ENCODE data around the gene LRRC53. TPM values are rescaled to one million over a fixed set of nuclear protein-coding genes. Genes with fewer than 3 reads are reported as not detected.

Gene LRRC53
- total and polyA plus RNA-seq, 2 donors (not counting 1 experiment from before 2014, with no cell fraction given): not detected

DNA sequence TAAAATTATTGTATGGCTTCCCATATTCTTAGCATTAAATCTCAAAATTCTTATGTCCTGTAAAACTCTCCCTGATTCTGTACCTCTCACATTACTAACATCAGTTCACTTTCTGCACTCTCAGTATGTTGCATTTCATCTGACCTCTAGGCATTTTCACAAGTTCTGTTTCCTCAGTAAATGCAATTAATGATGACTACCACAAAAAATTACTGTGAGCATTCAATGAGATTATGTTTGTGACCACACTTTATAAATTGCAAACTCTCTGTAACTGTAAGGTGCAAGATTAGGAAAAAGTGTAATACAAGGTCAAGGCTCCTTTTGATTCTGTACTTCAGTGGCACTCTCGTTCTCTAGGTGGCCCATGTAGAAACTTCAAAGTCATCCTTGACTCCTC is 60.4 kb downstream of the LRRC53 start:
- H2AFZ ChIP-seq (ENCODE audit: insufficient read depth, low read depth, low read length, poor library complexity, severe bottlenecking): no peak overlapping the region
- H3K79me2 ChIP-seq (ENCODE audit: control insufficient read depth, insufficient read depth, low read length): no peaks in the 10 kb centered on the region
- no peak overlapping the region for H3K4me3 Mint-ChIP-seq
- H3K27ac ChIP-seq (ENCODE audit: low read length in 2 of 2): no peak overlapping the region
- no peaks in the 10 kb centered on the region for H3K4me1 ChIP-seq (ENCODE audit: control insufficient read depth in 2 of 2, insufficient read depth in 2 of 2, low read length in 2 of 2)
- DNase-seq: no peak
- no peak overlapping the region for H3K4me2 ChIP-seq (replicated peaks; ENCODE audit: low read depth, low read length, poor library complexity, severe bottlenecking)
- H3K4me3 ChIP-seq (ENCODE audit: control extremely low read depth in 1 of 5, extremely low read depth in 1 of 5, insufficient read depth in 1 of 5, low read depth in 2 of 5, low read length in 4 of 5): no peak overlapping the region
- intact Hi-C loops (cut with micrococcal nuclease): no loop called here
- CTCF ChIA-PET: no interaction called here
- no peaks in the 10 kb centered on the region for H3K27me3 Mint-ChIP-seq
- POLR2A ChIA-PET: no interaction called here
- no peaks in the 10 kb centered on the region for H3K36me3 ChIP-seq (replicated peaks in 1 of 2; ENCODE audit: control extremely low read depth in 1 of 2, control insufficient read depth in 1 of 2, extremely low read depth in 1 of 2, insufficient read depth in 2 of 2, low read length in 1 of 2)
- H4K20me1 ChIP-seq (ENCODE audit: control insufficient read depth, insufficient read depth, low read length, poor library complexity, severe bottlenecking): no peaks in the 10 kb centered on the region
- no peaks in the 10 kb centered on the region for H3K4me1 Mint-ChIP-seq
- H3K9me3 ChIP-seq (ENCODE audit: control extremely low read depth in 1 of 3, control insufficient read depth in 2 of 3, insufficient read depth in 1 of 3, low read length in 2 of 3): no peaks in the 10 kb centered on the region
- WGBS (ENCODE audit: insufficient coverage): 83% methylated on average over 1 of the region's 1 CpG
- no peak overlapping the region for H3K27ac Mint-ChIP-seq
- TF ChIP-seq EZH2 (IDR thresholded peaks at IDR 0.05; ENCODE audit: borderline replicate concordance, insufficient read depth, low read depth, low read length, poor library complexity, severe bottlenecking): no peak
- TF ChIP-seq, protein P1, sequence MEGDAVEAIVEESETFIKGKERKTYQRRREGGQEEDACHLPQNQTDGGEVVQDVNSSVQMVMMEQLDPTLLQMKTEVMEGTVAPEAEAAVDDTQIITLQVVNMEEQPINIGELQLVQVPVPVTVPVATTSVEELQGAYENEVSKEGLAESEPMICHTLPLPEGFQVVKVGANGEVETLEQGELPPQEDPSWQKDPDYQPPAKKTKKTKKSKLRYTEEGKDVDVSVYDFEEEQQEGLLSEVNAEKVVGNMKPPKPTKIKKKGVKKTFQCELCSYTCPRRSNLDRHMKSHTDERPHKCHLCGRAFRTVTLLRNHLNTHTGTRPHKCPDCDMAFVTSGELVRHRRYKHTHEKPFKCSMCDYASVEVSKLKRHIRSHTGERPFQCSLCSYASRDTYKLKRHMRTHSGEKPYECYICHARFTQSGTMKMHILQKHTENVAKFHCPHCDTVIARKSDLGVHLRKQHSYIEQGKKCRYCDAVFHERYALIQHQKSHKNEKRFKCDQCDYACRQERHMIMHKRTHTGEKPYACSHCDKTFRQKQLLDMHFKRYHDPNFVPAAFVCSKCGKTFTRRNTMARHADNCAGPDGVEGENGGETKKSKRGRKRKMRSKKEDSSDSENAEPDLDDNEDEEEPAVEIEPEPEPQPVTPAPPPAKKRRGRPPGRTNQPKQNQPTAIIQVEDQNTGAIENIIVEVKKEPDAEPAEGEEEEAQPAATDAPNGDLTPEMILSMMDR (IDR thresholded peaks at IDR 0.05): no peak
- no peaks in the 10 kb centered on the region for H3K27me3 ChIP-seq (replicated peaks in 1 of 4; ENCODE audit: control extremely low read depth in 1 of 4, control insufficient read depth in 3 of 4, insufficient read depth in 4 of 4, low read length in 3 of 4)
- H3K9me3 Mint-ChIP-seq (ENCODE audit: insufficient read depth): no peaks in the 10 kb centered on the region
- ATAC-seq (ENCODE audit: low read depth): no peak
- no peak overlapping the region for H3K9ac ChIP-seq (ENCODE audit: low read length)

DNA sequence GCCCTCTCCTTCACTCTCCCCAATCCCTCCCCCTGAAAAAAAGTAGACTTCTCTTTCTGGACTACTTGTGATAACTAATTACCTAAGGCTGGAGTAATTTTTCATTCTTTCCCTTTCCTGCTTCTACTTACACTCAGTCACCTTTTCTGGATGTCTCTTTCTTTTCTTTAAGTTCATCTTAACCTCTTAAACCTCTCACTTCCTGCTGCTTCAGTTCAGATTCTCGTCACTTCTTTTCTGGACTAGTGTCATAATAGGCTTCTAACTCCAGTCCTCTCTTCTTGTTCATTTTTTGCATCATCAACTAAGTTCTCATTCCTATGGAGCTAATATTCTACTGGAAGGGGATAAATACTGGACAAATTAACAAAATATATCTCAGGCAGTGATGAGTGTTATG is 75.4 kb downstream of the LRRC53 start:
- H3K4me1 ChIP-seq (ENCODE audit: control insufficient read depth in 2 of 2, insufficient read depth in 2 of 2, low read length in 2 of 2): no peaks in the 10 kb centered on the region
- no peak for ATAC-seq (ENCODE audit: low read depth)
- no peaks in the 10 kb centered on the region for H3K9me3 Mint-ChIP-seq (ENCODE audit: insufficient read depth)
- no peaks in the 10 kb centered on the region for H3K4me1 Mint-ChIP-seq
- WGBS (ENCODE audit: insufficient coverage): no CpG with 5 or more reads among the region's 1 CpG
- no peaks in the 10 kb centered on the region for H3K9me3 ChIP-seq (ENCODE audit: control extremely low read depth in 1 of 3, control insufficient read depth in 2 of 3, insufficient read depth in 1 of 3, low read length in 2 of 3)
- no peak overlapping the region for H3K9ac ChIP-seq (ENCODE audit: low read length)
- no peak overlapping the region for H3K4me3 Mint-ChIP-seq
- no peaks in the 10 kb centered on the region for H3K79me2 ChIP-seq (ENCODE audit: control insufficient read depth, insufficient read depth, low read length)
- H3K27ac Mint-ChIP-seq: no peak overlapping the region
- H3K27me3 ChIP-seq (replicated peaks in 1 of 4; ENCODE audit: control extremely low read depth in 1 of 4, control insufficient read depth in 3 of 4, insufficient read depth in 4 of 4, low read length in 3 of 4): no peaks in the 10 kb centered on the region
- DNase-seq: no peak
- no peak overlapping the region for H3K4me2 ChIP-seq (replicated peaks; ENCODE audit: low read depth, low read length, poor library complexity, severe bottlenecking)
- no peak overlapping the region for H3K27ac ChIP-seq (ENCODE audit: low read length in 2 of 2)
- ChIA-PET CTCF (no interaction called here), POLR2A (no interaction called here)
- H2AFZ ChIP-seq (ENCODE audit: insufficient read depth, low read depth, low read length, poor library complexity, severe bottlenecking): no peak overlapping the region
- H3K36me3 ChIP-seq (replicated peaks in 1 of 2; ENCODE audit: control extremely low read depth in 1 of 2, control insufficient read depth in 1 of 2, extremely low read depth in 1 of 2, insufficient read depth in 2 of 2, low read length in 1 of 2): no peaks in the 10 kb centered on the region
- no peaks in the 10 kb centered on the region for H3K27me3 Mint-ChIP-seq
- intact Hi-C loops (cut with micrococcal nuclease): no loop called here
- no peak overlapping the region for H3K4me3 ChIP-seq (ENCODE audit: control extremely low read depth in 1 of 5, extremely low read depth in 1 of 5, insufficient read depth in 1 of 5, low read depth in 2 of 5, low read length in 4 of 5)
- no peak for TF ChIP-seq EZH2 (IDR thresholded peaks at IDR 0.05; ENCODE audit: borderline replicate concordance, insufficient read depth, low read depth, low read length, poor library complexity, severe bottlenecking)
- TF ChIP-seq, protein P1 (IDR thresholded peaks at IDR 0.05): no peak
- no peaks in the 10 kb centered on the region for H4K20me1 ChIP-seq (ENCODE audit: control insufficient read depth, insufficient read depth, low read length, poor library complexity, severe bottlenecking)
